NT2/D1 (cell line): ENCODE data around the gene PTPRK.

Experiments used
- SUZ12 ChIP-seq: IDR thresholded peaks from 2 replicates; pipeline ENCODE4 v1.6.1; 2011; ENCODE audit not compliant: insufficient read length, insufficient read depth; ENCODE audit errors: extremely low read depth
- YY1 ChIP-seq: IDR thresholded peaks from 2 replicates; pipeline ENCODE4 v1.6.1; 2011; ENCODE audit not compliant: insufficient read length, insufficient read depth
- ZNF274 ChIP-seq: IDR thresholded peaks from 2 replicates; pipeline ENCODE4 v1.6.1; 2011; ENCODE audit warnings: mild to moderate bottlenecking, low read depth, low read length

GRCh38 chr6:128518434-128519131, 1.8 kb downstream of the PTPRK start:
- TF ChIP-seq ZNF274 (no peak), SUZ12 (no peak), YY1 (no peak)
